ENCODE results near the gene PITPNM3.

The PITPNM3 gene

DNA sequence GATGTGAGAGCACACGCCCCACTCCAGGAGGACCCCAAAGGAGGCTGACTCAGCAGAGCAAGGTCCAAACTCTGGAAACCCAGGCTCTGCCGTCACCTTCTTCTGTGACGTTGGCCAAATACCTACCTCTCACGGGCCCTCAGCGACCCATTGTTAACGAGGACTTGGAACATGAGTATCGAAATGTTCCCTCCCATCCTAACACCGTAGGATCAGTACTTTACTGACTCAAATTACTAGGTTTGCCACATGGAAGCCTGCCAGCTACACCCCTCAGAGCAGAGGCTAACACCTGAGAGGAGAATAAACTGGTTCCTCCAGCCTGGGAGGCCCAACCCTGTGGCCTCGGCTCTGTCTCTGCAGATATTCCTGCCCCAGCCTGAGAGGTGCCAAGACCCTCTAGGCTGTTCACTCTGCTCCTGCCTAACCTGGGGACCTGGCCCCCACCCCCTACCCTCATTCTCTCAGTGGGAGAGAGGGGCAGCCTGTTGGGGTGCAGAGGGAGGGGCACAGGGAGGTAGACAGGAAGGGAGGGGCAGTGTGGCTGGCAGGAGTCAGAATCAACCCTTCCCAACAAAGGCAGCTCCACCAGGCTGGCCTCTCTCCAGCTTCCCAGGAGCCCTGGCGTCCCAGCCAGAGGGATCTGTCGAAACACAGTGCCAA lies 4.4 kb downstream of the PITPNM3 start:
- DNase-seq (ENCODE audit: low read depth) = no peak

DNA sequence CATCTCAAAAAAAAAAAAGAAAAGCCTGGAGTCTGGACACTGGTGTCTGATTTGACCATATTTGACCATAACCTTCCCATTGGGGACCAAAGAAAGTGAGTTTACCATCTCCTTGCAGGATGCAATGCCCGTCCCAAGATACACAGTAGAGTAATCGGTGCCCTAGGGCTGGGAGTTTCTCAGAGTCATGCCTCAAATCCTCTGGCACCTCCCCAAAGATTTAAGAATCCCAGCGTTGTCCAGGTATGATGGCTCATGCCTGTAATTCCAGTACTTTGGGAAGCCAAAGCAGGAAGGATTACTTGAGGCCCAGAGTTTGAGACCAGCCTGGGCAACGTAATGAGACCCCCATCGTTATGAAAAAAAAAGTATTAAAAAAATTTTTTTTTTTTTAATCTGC lies 5.0 kb downstream of the PITPNM3 start:
- no peak for DNase-seq (ENCODE audit: low read depth)

GRCh38 chr17:6549384-6550036 lies 6.8 kb downstream of the PITPNM3 start:
- no peak for DNase-seq (ENCODE audit: low read depth)

- DNase-seq (ENCODE audit: low read depth) = no peak
These were observed 7.6 kb downstream of the PITPNM3 start for GRCh38 chr17:6548578-6549330.

- DNase-seq (ENCODE audit: low read depth) = no peak
These were observed 8.3 kb downstream of the PITPNM3 start for GRCh38 chr17:6548034-6548433.

DNA sequence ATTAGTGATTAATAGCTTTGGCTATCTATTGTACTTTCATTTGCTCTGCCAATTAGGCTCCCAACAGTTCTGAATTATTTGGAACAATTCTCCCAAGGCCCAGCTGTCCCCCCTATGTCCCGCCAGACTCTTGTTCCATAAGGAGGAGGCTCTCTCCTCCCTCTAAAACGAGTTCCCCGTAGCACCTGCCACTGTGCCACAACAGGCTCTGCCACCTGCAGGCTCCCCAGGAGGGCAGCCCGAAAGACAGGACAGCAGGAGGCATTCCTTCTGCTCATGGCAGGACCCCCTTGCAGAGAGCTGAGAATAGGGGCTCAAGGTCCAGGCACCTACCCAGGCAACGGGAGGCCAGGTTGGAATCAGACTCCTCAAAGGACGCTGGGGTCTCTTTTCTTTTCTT lies 9.0 kb downstream of the PITPNM3 start:
- no peak for DNase-seq (ENCODE audit: low read depth)

DNA sequence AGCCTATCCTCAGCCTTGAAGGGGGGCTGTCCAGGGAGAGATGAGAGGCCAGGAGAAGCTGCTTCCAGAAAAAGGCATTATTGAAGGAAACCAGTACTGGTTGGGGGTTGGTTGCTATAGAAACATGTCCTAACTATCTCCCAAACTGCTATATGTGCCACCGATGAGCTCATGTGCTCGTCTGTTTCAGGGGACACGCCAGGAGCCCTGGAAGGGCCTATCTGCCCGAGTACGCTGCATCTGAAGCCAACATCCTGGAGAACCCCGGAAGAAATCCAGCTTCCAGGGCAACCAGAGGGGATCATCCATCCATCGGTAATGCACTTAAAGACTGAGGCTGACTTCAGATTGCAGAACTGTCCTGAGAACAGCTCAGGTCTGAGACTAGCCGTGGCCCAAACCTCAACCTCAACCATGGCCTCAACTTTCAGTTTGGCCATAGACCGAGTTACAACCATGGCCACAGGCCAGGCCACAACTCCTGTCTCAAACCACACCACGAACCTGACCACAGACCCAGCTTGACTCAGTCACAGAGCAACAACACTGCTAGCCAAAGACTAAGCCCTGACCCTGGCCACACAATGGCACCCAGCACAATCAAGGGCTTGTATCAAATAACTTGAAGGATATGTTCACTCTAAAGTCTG lies 10.2 kb downstream of the PITPNM3 start:
- peak; percentile 38 for DNase-seq (ENCODE audit: low read depth)

GRCh38 chr17:6545291-6545690 lies 11.1 kb downstream of the PITPNM3 start:
- DNase-seq (ENCODE audit: low read depth) = no peak

DNA sequence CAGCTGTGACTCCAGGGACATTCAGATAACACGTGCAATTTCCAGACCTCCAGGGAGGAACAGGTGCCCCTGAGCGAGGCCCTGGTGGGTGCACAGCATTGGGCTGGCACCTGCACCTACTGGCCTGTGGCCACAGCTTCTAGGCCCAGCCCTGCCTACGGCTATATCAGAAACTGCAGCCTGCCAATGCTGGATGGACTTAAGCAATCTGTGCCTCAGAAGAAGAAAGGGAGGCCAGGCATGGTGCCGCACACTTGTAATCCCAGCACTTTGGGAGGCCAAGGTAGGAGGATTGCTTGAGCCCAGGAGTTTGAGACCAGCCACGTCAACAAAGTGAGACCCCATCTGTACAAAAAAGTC lies 12.4 kb downstream of the PITPNM3 start:
- no peak for DNase-seq (ENCODE audit: low read depth)

DNA sequence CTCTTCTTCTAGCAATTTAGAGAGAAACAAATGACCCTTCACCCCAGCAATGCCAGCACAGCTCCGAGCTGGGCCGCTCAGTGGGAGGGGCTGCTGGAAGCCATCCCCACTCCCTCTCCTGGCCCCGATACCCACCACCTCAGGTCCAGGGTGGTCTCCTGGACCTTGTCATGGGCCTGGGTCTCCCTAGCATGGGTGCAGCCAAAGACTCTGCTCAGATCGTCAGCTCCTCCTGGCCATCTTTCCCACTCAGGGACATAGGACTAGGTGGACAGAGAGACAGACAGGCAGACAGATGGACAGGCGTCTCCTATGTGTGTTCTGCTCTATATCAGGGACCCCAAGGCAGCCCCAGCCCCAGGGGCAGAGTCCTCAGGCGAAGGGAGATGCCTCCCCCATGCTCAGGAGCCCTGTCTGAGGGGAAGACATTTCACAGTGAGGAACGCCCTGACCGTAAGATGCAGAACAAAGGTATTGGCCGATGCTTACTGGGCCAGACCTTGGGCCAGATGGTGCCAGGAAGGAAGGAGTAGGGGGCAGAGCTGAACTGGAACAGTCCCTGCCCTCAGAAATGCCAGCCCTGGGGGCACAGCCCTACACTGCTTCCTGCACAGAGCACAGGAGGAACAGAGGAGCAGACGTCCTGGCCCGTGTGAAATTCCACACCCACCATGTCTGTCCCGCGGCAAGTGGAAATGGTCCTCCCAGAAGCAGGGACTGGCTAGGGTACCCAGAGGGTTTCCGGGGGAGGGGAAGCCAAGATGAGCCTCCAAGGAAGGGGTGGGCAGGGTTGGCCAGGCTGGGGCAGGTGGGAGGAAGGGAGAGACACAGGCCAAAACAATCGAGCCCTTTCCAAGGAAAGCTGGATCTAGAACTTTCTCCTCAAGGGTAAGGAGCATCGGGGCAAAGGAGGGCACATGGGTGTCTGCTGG lies 13.0 kb downstream of the PITPNM3 start:
- DNase-seq (ENCODE audit: low read depth) = no peak

DNA sequence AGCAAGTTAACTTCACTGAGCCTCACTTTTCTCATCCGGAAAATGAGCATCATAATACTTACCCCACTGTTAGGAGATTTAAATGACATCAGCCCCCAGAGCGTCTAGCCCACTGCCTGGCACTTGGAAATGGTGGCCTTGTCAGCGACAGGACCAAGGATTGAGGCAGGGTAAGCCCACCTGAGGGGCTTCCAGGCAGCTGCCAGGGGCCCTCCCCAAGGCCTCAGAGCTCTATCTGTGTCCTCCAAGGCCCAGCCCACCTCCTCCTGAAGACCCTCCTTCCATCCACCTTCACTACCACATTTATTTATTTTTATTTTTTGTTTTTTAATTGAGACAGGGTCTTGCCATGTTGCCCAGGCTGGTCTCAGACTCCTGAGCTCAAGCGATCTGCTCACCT lies 13.8 kb downstream of the PITPNM3 start:
- no peak for DNase-seq (ENCODE audit: low read depth)

DNA sequence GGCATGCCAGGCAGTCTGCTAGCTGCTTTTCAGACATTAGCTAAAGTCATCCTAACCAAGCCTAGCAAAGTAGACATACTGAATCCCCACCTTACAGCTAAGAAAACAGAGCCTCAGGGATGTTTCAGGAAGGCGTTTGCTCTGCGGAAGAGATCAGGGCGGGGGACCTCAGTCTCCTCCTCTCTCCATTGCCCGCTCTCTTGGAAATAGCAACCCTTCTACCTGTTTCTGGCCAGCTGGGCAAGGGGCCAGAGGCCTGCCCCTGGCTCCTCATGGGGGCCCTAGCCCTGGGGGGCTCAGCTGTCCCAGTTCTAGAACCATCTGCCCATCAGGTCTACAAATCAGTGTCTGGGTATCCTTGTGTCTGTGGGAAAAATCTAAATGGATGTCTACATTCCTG lies 14.5 kb downstream of the PITPNM3 start:
- DNase-seq (ENCODE audit: low read depth) = no peak

DNA sequence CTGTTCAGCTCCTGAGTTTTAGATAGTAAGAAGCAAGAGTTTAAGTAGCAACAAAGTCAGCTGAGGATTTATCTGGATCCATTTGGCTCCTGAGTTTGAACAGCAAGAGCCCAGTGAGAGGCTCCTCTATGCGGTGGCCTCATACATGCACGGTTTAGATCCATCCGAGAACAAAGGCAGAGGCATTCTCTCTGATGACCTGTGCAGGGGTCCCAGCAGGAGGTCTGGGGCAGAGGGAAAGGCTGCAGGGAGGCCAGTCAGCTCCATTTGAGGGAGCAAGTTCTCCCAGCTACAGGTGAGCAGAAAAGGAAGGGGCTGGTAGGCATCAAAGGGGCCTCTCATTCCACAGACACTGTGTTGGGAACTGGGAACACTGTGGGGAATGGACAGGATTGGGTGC lies 16.5 kb downstream of the PITPNM3 start:
- no peak for DNase-seq (ENCODE audit: low read depth)

DNA sequence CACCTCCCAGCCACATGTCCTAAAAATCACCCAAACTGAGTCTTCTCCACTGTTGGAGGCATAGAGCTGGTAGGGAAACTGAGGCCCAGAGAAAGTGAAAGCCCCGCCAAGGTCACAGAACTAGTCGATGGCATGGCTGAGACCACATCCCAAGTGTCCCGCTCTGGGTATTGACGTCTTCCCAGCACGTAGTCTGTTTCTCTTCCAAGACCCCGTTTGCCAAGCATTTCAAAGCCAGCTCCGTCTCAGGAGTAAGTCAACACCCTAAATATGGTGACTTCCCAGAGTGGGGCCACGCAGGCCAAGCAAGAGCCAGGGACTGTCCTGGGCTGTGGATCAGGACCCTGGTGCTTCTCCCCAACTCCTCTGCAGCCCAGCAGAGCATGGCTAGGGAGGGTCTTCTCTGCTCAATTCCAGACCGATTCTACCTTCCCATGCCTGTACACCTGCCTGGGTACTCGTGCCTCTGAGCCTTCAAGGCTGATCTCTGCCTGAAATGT lies 19.7 kb downstream of the PITPNM3 start:
- DNase-seq (ENCODE audit: low read depth) = no peak

DNA sequence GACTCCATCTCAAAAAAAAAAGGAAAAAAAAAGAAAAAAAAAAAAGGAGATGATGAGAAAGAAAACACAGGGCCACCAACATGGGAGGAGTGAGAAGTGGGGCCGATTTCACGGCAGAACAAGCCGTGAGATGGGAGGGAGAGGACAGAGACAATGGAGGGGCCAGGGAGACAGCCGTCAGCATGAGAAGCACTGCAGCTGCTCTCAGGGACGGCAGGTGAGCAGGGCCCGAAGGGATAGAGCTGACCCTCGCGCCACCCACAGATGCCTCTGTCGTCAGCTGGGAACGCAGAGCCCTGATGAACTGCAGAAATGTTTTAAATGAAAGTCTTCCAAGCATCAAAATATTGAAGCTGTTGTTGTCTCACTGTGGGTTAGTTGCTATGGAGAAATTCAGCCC lies 20.3 kb downstream of the PITPNM3 start:
- DNase-seq (ENCODE audit: low read depth) = no peak

DNA sequence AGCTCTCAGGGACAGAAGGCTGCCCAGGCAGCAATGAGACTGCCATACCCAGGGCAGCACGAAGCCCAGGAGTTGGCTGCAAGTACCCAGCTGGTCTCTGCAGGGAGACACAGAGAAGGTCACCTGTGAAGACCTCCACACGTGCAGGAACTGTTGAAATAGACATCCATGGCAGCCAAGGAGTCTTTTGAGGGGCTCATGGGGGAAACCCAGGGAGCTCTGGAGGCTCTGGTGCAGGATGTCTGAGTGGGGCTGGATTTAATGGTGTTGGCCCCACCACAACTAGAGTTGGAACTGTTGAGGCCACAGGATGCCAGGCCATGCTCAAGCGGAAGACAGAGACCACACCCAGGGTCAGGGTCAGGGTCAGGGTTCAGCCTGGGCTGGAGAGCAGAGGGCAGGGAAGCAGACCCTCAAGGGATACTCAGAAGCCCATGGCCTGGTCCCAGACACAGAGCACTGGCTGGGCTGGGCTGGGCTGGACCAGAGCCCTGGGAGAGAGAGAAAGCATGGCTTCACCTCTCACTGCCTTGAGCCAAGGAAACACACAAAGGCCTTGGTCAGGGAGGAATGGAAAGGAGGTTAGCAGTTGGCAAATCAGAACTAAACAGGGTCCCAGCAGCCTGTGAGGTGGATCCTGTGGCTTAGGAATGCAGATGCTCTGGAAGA lies 21.4 kb downstream of the PITPNM3 start:
- no peak for DNase-seq (ENCODE audit: low read depth)

DNA sequence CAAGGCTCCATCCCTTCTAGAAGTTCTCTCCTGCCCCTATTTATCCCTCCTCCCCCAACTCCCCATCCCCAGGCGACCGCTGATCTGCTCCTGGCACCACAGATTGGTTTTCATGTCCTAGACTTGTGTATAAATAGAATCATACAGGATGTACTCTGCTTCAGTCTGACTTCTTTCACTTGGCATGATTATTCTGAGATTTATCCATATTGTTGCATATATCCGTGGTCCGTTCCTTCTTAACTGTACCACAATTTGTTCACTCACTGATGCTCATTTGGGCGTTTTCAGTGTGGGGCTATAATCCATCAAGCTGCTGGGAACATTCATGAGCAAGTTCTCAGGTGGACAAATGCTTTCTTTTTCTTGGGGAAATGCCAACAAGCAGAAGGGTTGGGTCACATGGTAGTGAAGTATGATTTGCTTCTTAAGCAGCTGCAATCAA lies 23.9 kb downstream of the PITPNM3 start:
- DNase-seq (ENCODE audit: low read depth) = no peak

DNA sequence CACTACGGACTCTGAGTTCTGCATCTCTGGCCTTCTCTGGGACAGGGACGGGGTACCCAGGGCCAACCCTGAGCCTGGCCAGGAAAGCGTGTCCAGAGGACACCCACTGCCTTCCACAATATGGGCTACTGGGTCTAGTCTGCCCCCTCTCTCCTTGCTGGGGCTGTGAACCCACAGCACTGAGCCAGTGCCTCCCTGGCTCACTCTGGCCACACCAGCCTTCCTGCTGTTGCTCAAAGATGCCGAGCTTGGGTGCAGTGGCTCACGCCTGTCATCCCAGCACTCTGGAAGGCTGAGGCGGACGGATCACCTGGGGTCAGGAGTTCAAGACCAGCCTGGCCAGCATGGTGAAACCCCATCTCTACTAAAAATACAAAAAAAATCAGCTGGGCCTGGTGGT lies 24.8 kb downstream of the PITPNM3 start:
- no peak for DNase-seq (ENCODE audit: low read depth)

DNA sequence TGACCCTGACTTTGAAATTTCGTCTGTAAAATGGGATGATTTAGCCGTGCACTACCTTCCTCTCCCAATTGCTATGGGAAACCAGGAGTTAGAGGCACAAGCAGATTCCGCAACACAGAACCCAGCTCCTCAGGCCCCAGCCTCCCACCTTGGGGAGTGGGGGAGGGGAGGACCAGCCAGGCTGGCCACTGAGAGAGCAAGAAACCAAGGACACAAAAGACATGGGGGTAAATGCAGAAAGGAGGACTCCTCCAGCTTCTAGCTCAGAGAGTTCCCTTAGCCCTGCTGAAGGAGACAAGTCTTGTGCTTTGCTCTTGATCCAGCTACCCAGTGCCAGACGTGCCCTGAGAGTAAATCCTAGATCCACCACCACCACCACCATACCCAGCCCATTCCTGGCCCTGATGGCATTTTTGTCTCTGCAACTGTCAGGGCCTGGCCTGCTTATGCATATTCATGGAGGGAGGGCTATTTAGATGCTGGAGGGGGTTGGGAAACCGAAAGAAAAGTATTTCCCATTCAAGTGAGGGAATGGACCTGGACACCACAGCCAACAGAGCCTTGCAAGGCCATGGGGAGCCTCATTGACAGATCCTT lies 25.9 kb downstream of the PITPNM3 start:
- DNase-seq (ENCODE audit: low read depth) = no peak

DNA sequence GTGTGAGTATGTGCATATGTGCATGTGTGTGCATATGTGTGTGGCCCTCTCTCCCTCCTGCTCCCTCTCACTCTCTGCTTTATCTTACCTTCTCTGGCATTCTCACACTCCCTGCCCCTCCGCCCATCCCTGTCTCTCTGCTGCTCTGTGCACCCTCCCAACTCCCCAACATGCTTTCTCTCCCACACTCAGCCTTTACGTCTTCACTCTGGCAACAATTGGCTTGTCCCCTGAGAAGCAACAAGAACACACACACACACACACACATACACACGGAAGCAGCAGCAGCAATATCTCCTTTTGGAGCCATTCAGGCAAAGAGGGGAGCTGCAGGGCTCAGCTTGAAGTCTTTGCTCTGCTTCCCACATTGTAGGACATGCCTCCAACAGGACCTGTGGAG lies 27.8 kb downstream of the PITPNM3 start:
- no peak for DNase-seq (ENCODE audit: low read depth)
